ENCODE measurements around the gene PUDP. TPM values are rescaled to one million over a fixed set of nuclear protein-coding genes. Genes with fewer than 3 reads are reported as not detected.

PUDP gene
- total RNA-seq, 4 donors from 2014 or later = 15.9 to 38.0 (median 23.9) TPM

GRCh38 chrX:7147413-7147977 lies 458 bp downstream of the PUDP start, which contains the start of gene STS:
TSS of gene STS (plus strand) at chrX:7147712. CDS start at chrX:7253200, 105,488 bp downstream.
- DNase-seq = peak; percentile 58 to 76 (median 61)
- no peaks in the 10 kb centered on the region for H3K27me3 ChIP-seq
- no peaks in the 10 kb centered on the region for H3K36me3 ChIP-seq
- H3K9me3 ChIP-seq = no peaks in the 10 kb centered on the region
- no peaks in the 10 kb centered on the region for H3K4me1 ChIP-seq
- peak within 1 kb of the TSS; percentile 67 to 96 (median 88) for H3K4me3 ChIP-seq
- TF ChIP-seq CTCF (IDR thresholded peaks at IDR 0.05) = no peak
- TF ChIP-seq POLR2A (IDR thresholded peaks at IDR 0.05) = no peak
- H3K27ac ChIP-seq = peak within 1 kb of the TSS; percentile 91 to 96 (median 94)

DNA sequence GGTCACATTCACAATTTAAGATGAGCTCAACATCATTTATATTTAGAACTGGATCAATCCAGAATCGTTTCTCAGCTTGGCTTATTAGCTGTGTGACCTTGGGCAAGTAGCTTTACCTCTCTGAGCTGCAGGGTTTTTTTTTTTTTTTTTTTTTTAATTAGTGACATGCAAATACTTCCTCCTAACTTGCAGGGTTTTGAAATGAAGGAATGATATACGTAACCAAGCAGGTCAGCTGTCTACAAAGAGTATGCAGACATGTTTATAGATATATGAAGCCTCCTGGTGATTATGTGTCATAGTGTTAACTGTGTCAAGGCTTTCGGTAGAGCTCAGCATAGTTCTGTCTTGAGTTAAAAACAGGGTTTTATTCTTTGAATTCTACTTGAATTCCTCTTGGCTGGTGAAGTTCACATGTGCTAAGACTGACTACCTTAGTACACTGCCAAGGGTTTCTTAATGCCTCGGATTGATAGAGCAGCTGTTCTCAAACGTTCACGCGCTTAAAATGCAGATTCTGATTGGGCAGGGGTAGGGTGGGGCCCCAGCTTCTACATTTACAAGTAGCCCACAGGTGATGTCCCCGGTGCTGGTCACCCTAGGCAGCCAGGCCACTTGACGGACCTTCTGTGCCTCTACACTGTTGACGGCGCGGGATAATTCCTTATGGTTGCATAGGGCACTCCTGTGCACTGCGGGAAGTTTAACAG lies 1.1 kb downstream of the PUDP start:
- no peaks in the 10 kb centered on the region for H3K36me3 ChIP-seq
- no peaks in the 10 kb centered on the region for H3K4me1 ChIP-seq
- no peaks in the 10 kb centered on the region for H3K9me3 ChIP-seq
- H3K4me3 ChIP-seq = peak overlapping the region; percentile 67 to 96 (median 88)
- TF ChIP-seq CTCF (IDR thresholded peaks at IDR 0.05) (no peak), POLR2A (IDR thresholded peaks at IDR 0.05) (no peak)
- no peaks in the 10 kb centered on the region for H3K27me3 ChIP-seq
- peak in 1 of 3 donors; percentile 38 for DNase-seq
- H3K27ac ChIP-seq = peak overlapping the region; percentile 91 to 96 (median 94)

DNA sequence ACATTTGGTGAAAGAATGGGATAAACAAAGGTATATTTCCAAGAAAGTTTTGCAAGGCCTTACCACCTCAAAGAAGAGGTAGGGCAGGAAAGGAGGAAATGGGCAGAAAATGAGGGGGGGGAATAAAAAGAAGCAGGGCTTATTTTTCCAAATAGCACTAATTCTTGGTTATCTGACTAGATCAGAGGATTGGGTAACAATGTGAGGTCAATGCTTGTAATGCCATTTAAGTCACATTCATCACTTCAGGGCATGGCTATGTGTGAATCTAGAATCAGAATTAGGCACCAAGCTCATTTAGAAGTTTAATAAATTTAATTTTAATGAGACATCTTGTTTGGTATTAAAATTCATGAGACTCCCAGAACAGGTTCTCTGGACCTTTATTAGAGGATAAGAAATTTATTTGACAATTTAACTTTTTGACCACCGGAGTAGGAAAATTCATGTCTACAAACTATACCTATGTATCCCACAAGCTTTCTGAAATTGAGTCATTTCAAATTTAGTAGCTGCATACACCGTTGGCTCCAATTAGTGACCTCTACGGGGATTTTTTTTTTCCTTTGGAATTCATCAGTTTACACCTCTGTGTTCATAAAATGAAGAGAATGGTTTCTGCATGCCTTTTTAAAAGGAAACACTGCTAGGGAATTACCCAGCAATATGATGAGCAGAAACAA lies 1.8 kb downstream of the PUDP start:
- no peak for TF ChIP-seq CTCF (IDR thresholded peaks at IDR 0.05)
- no peak for TF ChIP-seq POLR2A (IDR thresholded peaks at IDR 0.05)
- Histone ChIP-seq H3K27ac (peak overlapping the region in 1 of 4 donors; percentile 26), H3K27me3 (no peaks in the 10 kb centered on the region), H3K36me3 (no peaks in the 10 kb centered on the region), H3K9me3 (no peaks in the 10 kb centered on the region), H3K4me1 (no peaks in the 10 kb centered on the region), H3K4me3 (no peak overlapping the region)
- no peak for DNase-seq

DNA sequence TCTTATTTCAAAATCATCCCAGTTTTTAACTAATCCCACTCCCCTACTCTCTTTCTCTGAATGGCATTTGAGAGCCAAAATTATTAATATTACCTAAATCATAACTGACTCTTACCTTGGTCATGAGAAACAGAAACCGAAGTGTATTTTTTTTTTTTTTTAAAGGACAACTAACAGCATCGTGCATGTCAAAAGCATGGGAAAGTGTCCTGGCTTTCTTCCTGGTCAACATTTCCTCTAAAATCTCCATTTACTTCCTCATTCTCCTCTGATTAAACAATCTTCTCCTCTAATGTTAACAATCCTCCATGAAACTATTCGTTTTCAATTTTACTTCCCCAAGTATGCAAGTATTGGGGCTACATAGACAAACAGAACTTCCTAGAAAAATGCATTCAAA lies 2.5 kb downstream of the PUDP start:
- Histone ChIP-seq H3K9me3 (no peaks in the 10 kb centered on the region), H3K27me3 (no peaks in the 10 kb centered on the region), H3K4me1 (no peaks in the 10 kb centered on the region), H3K27ac (peak overlapping the region in 2 of 4 donors; percentile 17 to 26), H3K4me3 (no peak overlapping the region), H3K36me3 (no peaks in the 10 kb centered on the region)
- TF ChIP-seq POLR2A (IDR thresholded peaks at IDR 0.05) (no peak), CTCF (IDR thresholded peaks at IDR 0.05) (no peak)
- no peak for DNase-seq

GRCh38 chrX:7143941-7144525 lies 3.9 kb downstream of the PUDP start:
- TF ChIP-seq CTCF (IDR thresholded peaks at IDR 0.05) = no peak
- TF ChIP-seq POLR2A (IDR thresholded peaks at IDR 0.05) = no peak
- H3K27me3 ChIP-seq = no peaks in the 10 kb centered on the region
- no peaks in the 10 kb centered on the region for H3K9me3 ChIP-seq
- no peak overlapping the region for H3K4me3 ChIP-seq
- no peaks in the 10 kb centered on the region for H3K4me1 ChIP-seq
- no peak for DNase-seq
- H3K36me3 ChIP-seq = no peaks in the 10 kb centered on the region
- H3K27ac ChIP-seq = no peak overlapping the region

All from Peyer's patch (tissue), 4 donors.